ENCODE measurements around the gene PRLR.
"Not testable (repeated sequence)": the region's sequence is repeated elsewhere in the genome, so short reads cannot be mapped to it uniquely, and the experiment has no call there.

Gene PRLR

GRCh38 chr5:35117967-35118366, 112.3 kb downstream of the PRLR start:
- ChIA-PET POLR2A (no interaction called here), CTCF (no interaction called here)
- DNase-seq (ENCODE audit: extremely low spot score): no peak
- no peak for TF ChIP-seq ARNT (IDR thresholded peaks at IDR 0.05)
- no peak for TF ChIP-seq SP1 (IDR thresholded peaks at IDR 0.05)

GRCh38 chr5:35115920-35116319, 114.4 kb downstream of the PRLR start:
- no peak for DNase-seq (ENCODE audit: extremely low spot score)
- ChIA-PET POLR2A (no interaction called here), CTCF (no interaction called here)
- TF ChIP-seq FOXK2 (IDR thresholded peaks at IDR 0.05) (no peak), LEF1 (IDR thresholded peaks at IDR 0.05; ENCODE audit: borderline replicate concordance) (no peak), PKNOX1 (IDR thresholded peaks at IDR 0.05) (no peak)

GRCh38 chr5:35114698-35115097, 115.6 kb downstream of the PRLR start:
- DNase-seq (ENCODE audit: extremely low spot score): no peak
- ChIA-PET POLR2A (no interaction called here), CTCF (no interaction called here)
- TF ChIP-seq L3MBTL2 (conservative IDR thresholded peaks at IDR 0.05) (no peak), NFRKB (IDR thresholded peaks at IDR 0.05) (no peak), FOXK2 (IDR thresholded peaks at IDR 0.05) (no peak), SP1 (IDR thresholded peaks at IDR 0.05) (no peak)

- POLR2A ChIA-PET: no interaction called here
- DNase-seq (ENCODE audit: extremely low spot score): no peak
- no peak for TF ChIP-seq CTBP1 (IDR thresholded peaks at IDR 0.05; ENCODE audit: borderline replicate concordance)
- no peak for TF ChIP-seq SP1 (IDR thresholded peaks at IDR 0.05)
- no peak for TF ChIP-seq PKNOX1 (IDR thresholded peaks at IDR 0.05)
- TF ChIP-seq FOXK2 (IDR thresholded peaks at IDR 0.05): no peak
- TF ChIP-seq BHLHE40 (IDR thresholded peaks at IDR 0.05; ENCODE audit: borderline replicate concordance): no peak
- no peak for TF ChIP-seq SUZ12 (IDR thresholded peaks at IDR 0.05)
- no peak for TF ChIP-seq FOXA1 (IDR thresholded peaks at IDR 0.05)
- no peak for TF ChIP-seq ELF4 (IDR thresholded peaks at IDR 0.05)
- no peak for TF ChIP-seq ZNF384 (IDR thresholded peaks at IDR 0.05)
- no peak for TF ChIP-seq L3MBTL2 (conservative IDR thresholded peaks at IDR 0.05)
- no peak for TF ChIP-seq NFRKB (IDR thresholded peaks at IDR 0.05)
- no peak for TF ChIP-seq ARNT (IDR thresholded peaks at IDR 0.05)
- TF ChIP-seq FOXM1 (IDR thresholded peaks at IDR 0.05; ENCODE audit: borderline replicate concordance): no peak
- TF ChIP-seq LEF1 (IDR thresholded peaks at IDR 0.05; ENCODE audit: borderline replicate concordance): no peak
- CTCF ChIA-PET: no interaction called here
Observed at GRCh38 chr5:35112300-35112699, 118.0 kb downstream of the PRLR start.

DNA sequence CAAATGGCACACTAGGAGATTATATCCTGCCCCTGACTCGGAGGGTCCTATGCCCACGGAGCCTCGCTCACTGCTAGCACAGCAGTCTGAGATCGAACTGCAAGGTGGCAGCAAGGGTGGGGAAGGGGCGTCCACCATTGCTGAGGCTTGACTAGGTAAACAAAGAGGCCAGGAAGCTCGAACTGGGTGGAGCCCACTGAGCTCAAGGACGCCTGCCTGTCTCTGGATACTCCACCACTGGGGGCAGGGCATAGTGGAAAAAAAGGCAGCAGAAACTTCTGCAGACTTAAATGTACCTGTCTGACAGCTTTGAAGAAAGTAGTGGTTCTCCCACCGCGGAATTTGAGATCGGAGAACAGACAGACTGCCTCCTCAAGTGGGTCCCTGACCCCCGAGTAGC, 125.7 kb downstream of the PRLR start:
- CTCF ChIA-PET; POLR2A ChIA-PET; DNase-seq (ENCODE audit: extremely low spot score): not testable (repeated sequence)

DNA sequence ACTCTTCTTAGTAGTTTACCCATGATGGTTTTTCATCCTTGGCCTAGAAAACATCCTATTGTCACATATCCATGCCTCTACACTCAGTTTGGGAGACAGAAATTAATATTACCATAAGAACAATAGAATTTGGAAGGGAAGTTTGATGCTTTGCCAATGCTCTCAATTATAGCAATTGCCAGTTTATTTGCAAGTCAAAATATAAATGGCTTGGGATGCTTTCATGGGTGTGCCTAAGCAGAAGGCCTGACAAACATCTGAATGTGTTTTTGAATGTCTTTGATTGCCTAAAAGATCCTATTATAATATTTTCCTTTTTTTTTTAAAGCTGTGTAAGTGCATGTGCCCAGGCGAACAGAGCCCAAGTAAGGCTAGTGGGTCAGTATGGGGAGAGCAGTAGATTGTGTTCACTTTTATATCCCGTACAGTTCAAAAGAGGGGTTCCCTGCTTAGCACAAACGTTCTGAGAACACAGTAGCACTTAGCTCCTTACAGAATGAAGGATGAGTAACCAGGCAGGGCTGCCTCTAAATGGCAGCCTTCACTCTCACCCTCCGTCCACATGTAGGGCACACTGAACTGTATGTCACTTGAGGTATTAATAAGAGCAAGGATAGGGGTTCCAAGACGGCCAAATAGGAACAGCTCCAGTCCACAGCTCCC, 126.5 kb downstream of the PRLR start:
- no peak for DNase-seq (ENCODE audit: extremely low spot score)
- CTCF ChIA-PET: no interaction called here
- TF ChIP-seq CTBP1 (IDR thresholded peaks at IDR 0.05; ENCODE audit: borderline replicate concordance) (no peak), FOXM1 (IDR thresholded peaks at IDR 0.05; ENCODE audit: borderline replicate concordance) (no peak), PKNOX1 (IDR thresholded peaks at IDR 0.05) (no peak), HDGF (IDR thresholded peaks at IDR 0.05; ENCODE audit: borderline replicate concordance) (no peak), TARDBP (IDR thresholded peaks at IDR 0.05) (no peak), LEF1 (IDR thresholded peaks at IDR 0.05; ENCODE audit: borderline replicate concordance) (no peak), FOXA1 (IDR thresholded peaks at IDR 0.05) (no peak), BHLHE40 (IDR thresholded peaks at IDR 0.05; ENCODE audit: borderline replicate concordance) (no peak), SP1 (IDR thresholded peaks at IDR 0.05) (no peak), L3MBTL2 (conservative IDR thresholded peaks at IDR 0.05) (no peak), SUZ12 (IDR thresholded peaks at IDR 0.05) (no peak), NFRKB (IDR thresholded peaks at IDR 0.05) (no peak), ARNT (IDR thresholded peaks at IDR 0.05) (no peak), ELF4 (IDR thresholded peaks at IDR 0.05) (no peak), ZNF384 (IDR thresholded peaks at IDR 0.05) (no peak), FOXK2 (IDR thresholded peaks at IDR 0.05) (no peak)
- POLR2A ChIA-PET: no interaction called here

DNA sequence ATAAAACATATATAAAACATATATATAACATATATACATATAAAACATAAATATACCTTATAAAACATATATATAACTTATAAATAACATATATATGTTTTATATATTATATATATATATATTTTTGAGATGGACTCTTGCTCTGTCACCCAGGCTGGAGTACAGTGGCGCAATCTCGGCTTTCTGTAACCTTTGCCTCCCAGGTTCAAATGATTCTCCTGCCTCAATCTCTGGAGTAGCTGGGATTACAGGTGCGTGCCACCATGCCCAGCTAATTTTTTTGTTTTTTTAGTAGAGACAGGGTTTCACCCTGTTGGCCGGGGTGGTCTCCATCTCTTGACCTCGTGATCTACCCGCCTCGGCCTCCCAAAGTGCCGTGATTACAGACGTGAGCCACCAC, 128.6 kb downstream of the PRLR start:
- CTCF ChIA-PET; DNase-seq (ENCODE audit: extremely low spot score); POLR2A ChIA-PET: not testable (repeated sequence)

DNA sequence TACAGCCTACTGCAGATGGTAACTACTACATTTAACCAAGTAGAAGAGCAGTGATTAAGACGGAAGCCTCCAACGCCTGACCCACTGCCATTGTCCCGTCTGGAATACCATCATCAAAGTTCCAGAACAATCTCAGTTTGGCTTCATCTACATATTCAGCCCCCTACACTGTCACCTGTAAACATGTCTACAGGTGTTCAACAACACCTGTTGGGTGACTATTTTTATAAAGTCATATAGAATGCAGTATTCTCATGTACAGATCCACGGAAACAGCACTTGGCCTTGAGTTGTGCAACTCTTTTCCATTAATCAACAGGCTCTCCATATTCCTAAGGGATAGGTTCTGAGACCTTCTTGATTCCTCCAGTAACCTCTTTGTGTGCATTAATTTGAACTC, 129.3 kb downstream of the PRLR start:
- CTCF ChIA-PET: no interaction called here

More for the DNA sequence above, 129.3 kb downstream of the PRLR start:
- TF ChIP-seq CTBP1 (IDR thresholded peaks at IDR 0.05; ENCODE audit: borderline replicate concordance): no peak
- no peak for TF ChIP-seq L3MBTL2 (conservative IDR thresholded peaks at IDR 0.05)
- no peak for TF ChIP-seq NFRKB (IDR thresholded peaks at IDR 0.05)
- no peak for TF ChIP-seq FOXK2 (IDR thresholded peaks at IDR 0.05)
- TF ChIP-seq ZNF384 (IDR thresholded peaks at IDR 0.05): no peak
- no peak for TF ChIP-seq SP1 (IDR thresholded peaks at IDR 0.05)
- no peak for TF ChIP-seq ELF4 (IDR thresholded peaks at IDR 0.05)
- no peak for TF ChIP-seq HDGF (IDR thresholded peaks at IDR 0.05; ENCODE audit: borderline replicate concordance)
- no peak for TF ChIP-seq SUZ12 (IDR thresholded peaks at IDR 0.05)
- no peak for TF ChIP-seq FOXA1 (IDR thresholded peaks at IDR 0.05)
- POLR2A ChIA-PET: no interaction called here
- no peak for DNase-seq (ENCODE audit: extremely low spot score)
